Measurements from ENCODE around the gene UBXN11.

UBXN11 gene

DNA sequence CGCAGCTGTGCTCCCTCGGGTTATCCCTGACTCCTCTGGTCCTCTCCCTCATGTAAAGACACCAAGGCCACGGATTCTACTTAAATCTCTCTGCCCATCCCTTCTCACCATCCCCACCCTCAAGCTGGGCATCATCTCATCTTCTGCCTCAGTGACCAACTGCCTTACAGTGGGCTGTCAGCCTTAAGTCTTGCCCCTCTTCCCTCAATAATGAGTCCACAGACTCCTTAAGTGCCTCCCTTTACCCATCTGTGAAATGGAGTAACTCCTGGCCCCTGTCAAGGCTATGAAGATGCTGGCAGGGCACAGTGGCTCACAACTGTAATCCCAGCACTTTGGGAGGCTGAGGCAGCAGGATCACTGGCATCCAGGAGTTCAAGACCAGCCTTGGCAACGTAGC, 14.5 kb downstream of the UBXN11 start:
- Histone ChIP-seq H3K36me3 (ENCODE audit: insufficient read depth, insufficient read length, low read length) (peaks cover 37% of the 10 kb centered on the region), H3K4me3 (ENCODE audit: insufficient read length, low read depth) (no peak overlapping the region), H3K4me1 (ENCODE audit: insufficient read depth, insufficient read length) (peaks cover 22% of the 10 kb centered on the region), H3K9me3 (ENCODE audit: insufficient read depth, low read length) (no peaks in the 10 kb centered on the region), H3K27me3 (ENCODE audit: insufficient read depth, insufficient read length) (no peaks in the 10 kb centered on the region), H3K9ac (ENCODE audit: insufficient read length, low read depth) (no peak overlapping the region)
- TF ChIP-seq ZNF274 (IDR thresholded peaks at IDR 0.05; ENCODE audit: low read depth, low read length) (no peak), SUZ12 (IDR thresholded peaks at IDR 0.05; ENCODE audit: extremely low read depth, insufficient read depth, insufficient read length) (no peak), YY1 (IDR thresholded peaks at IDR 0.05; ENCODE audit: insufficient read depth, insufficient read length) (no peak)
- DNase-seq (ENCODE audit: low read depth, low spot score), result no peak

DNA sequence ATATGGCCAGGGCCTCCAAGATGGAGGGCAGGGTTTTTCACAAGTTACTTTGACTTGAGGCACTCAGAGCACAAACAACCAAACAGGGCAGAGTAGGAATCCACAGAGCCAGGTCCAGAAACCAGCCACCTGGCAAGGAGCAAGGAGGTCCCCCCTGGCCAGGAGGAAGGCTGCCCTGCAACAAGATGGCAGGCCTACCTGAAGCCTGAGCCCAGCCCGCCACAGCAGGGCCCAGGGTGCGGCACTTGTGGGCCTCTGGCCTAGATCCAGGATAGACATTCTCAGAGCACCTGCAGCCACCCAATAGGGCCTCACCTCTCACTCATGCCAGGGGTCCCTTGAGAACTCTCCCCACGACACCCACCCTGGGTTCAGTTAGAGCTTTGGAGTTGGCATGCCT, 15.0 kb downstream of the UBXN11 start:
- peaks cover 22% of the 10 kb centered on the region for H3K4me1 ChIP-seq (ENCODE audit: insufficient read depth, insufficient read length)
- TF ChIP-seq SUZ12 (IDR thresholded peaks at IDR 0.05; ENCODE audit: extremely low read depth, insufficient read depth, insufficient read length), result no peak
- TF ChIP-seq ZNF274 (IDR thresholded peaks at IDR 0.05; ENCODE audit: low read depth, low read length), result no peak
- no peak for TF ChIP-seq YY1 (IDR thresholded peaks at IDR 0.05; ENCODE audit: insufficient read depth, insufficient read length)

DNA sequence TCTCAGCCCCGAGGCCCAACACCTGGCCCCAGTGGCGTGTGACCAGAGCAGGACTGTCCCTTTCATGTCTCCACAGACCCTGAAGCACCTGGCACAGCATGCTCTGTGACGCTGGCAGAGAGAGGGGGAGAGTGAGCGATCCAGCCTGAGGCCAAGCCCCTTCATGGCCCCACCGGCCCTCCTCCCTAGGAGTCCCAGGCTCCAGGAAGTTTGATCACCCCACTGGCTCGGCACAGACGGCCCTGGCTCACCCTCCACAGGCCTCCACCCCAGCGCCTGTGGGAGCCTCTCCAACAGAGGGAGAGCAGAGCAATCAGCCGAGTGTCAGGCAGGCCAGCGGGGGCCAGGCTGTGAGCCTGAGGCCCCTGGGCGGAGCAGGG, 15.6 kb downstream of the UBXN11 start:
- H3K9me3 ChIP-seq (ENCODE audit: insufficient read depth, low read length), result no peaks in the 10 kb centered on the region
- H3K27me3 ChIP-seq (ENCODE audit: insufficient read depth, insufficient read length), result no peaks in the 10 kb centered on the region
- peaks cover 22% of the 10 kb centered on the region for H3K4me1 ChIP-seq (ENCODE audit: insufficient read depth, insufficient read length)
- peak overlapping the region; percentile 63 for H3K9ac ChIP-seq (ENCODE audit: insufficient read length, low read depth)
- DNase-seq (ENCODE audit: low read depth, low spot score), result no peak
- TF ChIP-seq SUZ12 (IDR thresholded peaks at IDR 0.05; ENCODE audit: extremely low read depth, insufficient read depth, insufficient read length) (no peak), YY1 (IDR thresholded peaks at IDR 0.05; ENCODE audit: insufficient read depth, insufficient read length) (no peak), ZNF274 (IDR thresholded peaks at IDR 0.05; ENCODE audit: low read depth, low read length) (no peak)
- peaks cover 27% of the 10 kb centered on the region for H3K36me3 ChIP-seq (ENCODE audit: insufficient read depth, insufficient read length, low read length)
- no peak overlapping the region for H3K4me3 ChIP-seq (ENCODE audit: insufficient read length, low read depth)

More for the DNA sequence above, 15.0 kb downstream of the UBXN11 start:
- Histone ChIP-seq H3K9ac (ENCODE audit: insufficient read length, low read depth) (no peak overlapping the region), H3K4me3 (ENCODE audit: insufficient read length, low read depth) (no peak overlapping the region), H3K9me3 (ENCODE audit: insufficient read depth, low read length) (no peaks in the 10 kb centered on the region), H3K36me3 (ENCODE audit: insufficient read depth, insufficient read length, low read length) (peaks cover 32% of the 10 kb centered on the region), H3K27me3 (ENCODE audit: insufficient read depth, insufficient read length) (no peaks in the 10 kb centered on the region)
- no peak for DNase-seq (ENCODE audit: low read depth, low spot score)

DNA sequence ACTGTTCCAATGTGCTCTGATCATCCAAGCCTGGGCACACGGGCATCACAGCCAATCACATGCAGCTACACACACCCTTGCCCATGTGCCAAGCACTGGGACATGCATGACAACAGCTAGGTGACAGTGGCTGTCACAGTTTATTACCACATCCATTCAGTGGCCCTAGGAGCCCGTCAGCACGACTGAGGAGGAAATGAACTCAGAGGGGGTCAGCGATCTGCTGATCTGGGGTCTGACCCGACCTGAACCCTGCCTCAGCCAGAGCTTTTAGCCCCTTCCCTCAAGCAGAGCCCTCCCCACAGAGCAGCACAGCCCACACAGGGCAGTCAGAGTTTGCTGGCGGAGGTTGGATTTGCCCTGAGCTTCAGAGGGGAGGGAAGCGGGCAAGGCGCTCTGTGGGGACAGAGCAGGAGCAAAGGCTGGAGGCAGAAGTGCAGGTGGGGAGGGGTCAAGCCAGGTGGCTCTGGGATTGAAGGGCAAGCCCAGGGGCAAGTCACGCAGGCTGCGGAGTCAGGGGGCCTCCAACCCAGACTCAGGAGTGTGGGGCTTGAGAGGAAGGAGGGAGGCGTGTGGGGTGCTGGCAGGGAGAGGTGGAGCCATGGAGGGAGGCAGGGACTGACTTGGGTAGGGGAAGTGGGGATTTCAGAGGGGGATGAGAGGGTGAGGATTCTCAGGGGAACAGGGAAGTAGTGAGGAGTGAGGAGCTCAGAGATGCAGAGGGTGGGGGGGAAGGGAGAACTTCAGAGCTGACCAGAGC, 16.1 kb downstream of the UBXN11 start:
- Histone ChIP-seq H3K4me1 (ENCODE audit: insufficient read depth, insufficient read length) (peaks cover 26% of the 10 kb centered on the region), H3K4me3 (ENCODE audit: insufficient read length, low read depth) (no peak overlapping the region), H3K36me3 (ENCODE audit: insufficient read depth, insufficient read length, low read length) (peaks cover 21% of the 10 kb centered on the region), H3K9ac (ENCODE audit: insufficient read length, low read depth) (peak overlapping the region; percentile 63), H3K9me3 (ENCODE audit: insufficient read depth, low read length) (no peaks in the 10 kb centered on the region), H3K27me3 (ENCODE audit: insufficient read depth, insufficient read length) (no peaks in the 10 kb centered on the region)
- TF ChIP-seq YY1 (IDR thresholded peaks at IDR 0.05; ENCODE audit: insufficient read depth, insufficient read length) (no peak), ZNF274 (IDR thresholded peaks at IDR 0.05; ENCODE audit: low read depth, low read length) (no peak), SUZ12 (IDR thresholded peaks at IDR 0.05; ENCODE audit: extremely low read depth, insufficient read depth, insufficient read length) (no peak)
- DNase-seq (ENCODE audit: low read depth, low spot score), result no peak

DNA sequence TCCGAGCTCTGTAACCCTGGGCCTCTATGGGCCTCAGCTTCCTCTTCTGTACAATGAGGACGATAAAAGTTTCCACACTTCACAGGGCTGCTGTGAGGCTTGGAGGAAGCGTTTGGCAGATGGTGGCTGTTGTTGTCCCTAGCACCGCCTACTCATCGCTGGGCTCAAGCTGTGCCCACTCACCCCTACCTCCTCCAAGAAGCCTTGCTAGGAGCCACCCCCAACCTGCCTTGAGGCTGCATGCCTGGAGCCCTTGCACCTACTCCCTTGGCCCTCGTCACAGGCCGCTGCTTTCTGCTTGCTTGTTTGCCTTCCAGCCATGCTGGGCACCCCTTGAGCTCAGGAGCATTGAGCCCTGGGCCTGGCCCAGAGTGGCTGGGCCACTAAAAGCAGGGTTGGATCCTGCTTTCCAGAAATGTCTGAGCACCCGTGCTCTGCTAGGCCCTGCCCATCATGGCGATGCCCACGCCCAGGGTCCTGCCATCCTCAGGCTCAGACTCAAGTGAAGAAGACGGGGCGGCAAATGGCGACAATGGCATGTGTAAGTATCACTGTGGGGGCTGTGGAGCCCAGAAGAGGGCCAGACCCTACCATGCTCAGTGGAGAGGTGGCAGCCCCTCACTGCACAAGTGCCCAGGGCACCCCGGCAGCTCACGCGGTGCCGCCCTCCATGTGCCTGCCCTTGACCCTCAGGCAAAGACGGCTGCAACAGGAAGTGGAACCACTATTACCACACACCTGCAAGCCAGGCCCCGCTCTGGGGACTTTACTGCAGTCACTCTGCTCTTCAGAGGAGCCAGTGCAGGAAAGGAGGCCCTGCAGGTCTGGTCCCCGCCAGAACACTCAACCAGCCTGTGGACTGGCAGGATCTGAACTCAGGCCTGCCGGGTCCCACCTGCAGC, 17.0 kb downstream of the UBXN11 start:
- TF ChIP-seq YY1 (IDR thresholded peaks at IDR 0.05; ENCODE audit: insufficient read depth, insufficient read length) (no peak), SUZ12 (IDR thresholded peaks at IDR 0.05; ENCODE audit: extremely low read depth, insufficient read depth, insufficient read length) (no peak), ZNF274 (IDR thresholded peaks at IDR 0.05; ENCODE audit: low read depth, low read length) (no peak)
- H3K36me3 ChIP-seq (ENCODE audit: insufficient read depth, insufficient read length, low read length), result peaks cover 21% of the 10 kb centered on the region
- H3K27me3 ChIP-seq (ENCODE audit: insufficient read depth, insufficient read length), result no peaks in the 10 kb centered on the region
- peaks cover 32% of the 10 kb centered on the region for H3K4me1 ChIP-seq (ENCODE audit: insufficient read depth, insufficient read length)
- H3K4me3 ChIP-seq (ENCODE audit: insufficient read length, low read depth), result no peak overlapping the region
- no peak overlapping the region for H3K9ac ChIP-seq (ENCODE audit: insufficient read length, low read depth)
- no peaks in the 10 kb centered on the region for H3K9me3 ChIP-seq (ENCODE audit: insufficient read depth, low read length)
- DNase-seq (ENCODE audit: low read depth, low spot score), result no peak

DNA sequence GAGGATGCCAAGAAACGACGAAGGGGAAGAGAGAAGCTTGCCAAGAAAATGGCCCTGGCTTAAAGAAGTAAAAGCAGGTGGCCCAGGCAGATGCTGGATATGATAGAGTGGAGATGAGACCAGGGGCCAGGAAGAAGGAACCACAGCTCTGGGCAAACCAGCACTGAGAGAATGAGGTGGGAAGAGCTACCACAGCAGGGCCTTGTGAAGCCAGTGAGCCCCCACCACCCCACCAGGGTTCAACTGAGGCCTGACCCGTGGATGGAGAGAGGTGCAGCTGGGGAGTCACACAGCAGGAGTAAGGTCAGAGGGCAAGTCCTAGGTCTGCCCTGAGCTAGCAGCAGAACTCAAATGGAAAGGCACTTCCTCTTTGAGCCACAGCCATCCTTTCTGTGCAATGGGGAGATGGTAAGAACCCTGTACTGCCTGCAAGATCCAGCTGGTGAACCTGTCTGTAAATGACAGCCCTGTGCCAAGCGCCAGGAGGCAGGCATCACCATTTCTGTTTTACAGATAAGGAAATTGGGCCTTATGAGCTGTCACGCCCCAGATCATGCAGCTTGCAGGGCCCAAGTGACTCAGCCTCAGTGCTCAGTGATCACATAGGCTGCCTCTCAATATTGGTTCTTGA, 18.0 kb downstream of the UBXN11 start:
- Histone ChIP-seq H3K4me1 (ENCODE audit: insufficient read depth, insufficient read length) (peaks cover 34% of the 10 kb centered on the region), H3K9ac (ENCODE audit: insufficient read length, low read depth) (no peak overlapping the region), H3K4me3 (ENCODE audit: insufficient read length, low read depth) (no peak overlapping the region), H3K9me3 (ENCODE audit: insufficient read depth, low read length) (no peaks in the 10 kb centered on the region), H3K27me3 (ENCODE audit: insufficient read depth, insufficient read length) (no peaks in the 10 kb centered on the region), H3K36me3 (ENCODE audit: insufficient read depth, insufficient read length, low read length) (peaks cover 24% of the 10 kb centered on the region)
- TF ChIP-seq YY1 (IDR thresholded peaks at IDR 0.05; ENCODE audit: insufficient read depth, insufficient read length) (no peak), SUZ12 (IDR thresholded peaks at IDR 0.05; ENCODE audit: extremely low read depth, insufficient read depth, insufficient read length) (no peak), ZNF274 (IDR thresholded peaks at IDR 0.05; ENCODE audit: low read depth, low read length) (no peak)
- DNase-seq (ENCODE audit: low read depth, low spot score), result no peak
